Trophoblast cell (in vitro differentiated cells and primary cell): ENCODE data around the gene CCDC40.

ENCODE experiments used
- DNase-seq, 2 donors: peaks; one replicate each; pipeline ENCODE4 v3.0.0-alpha.2; 2016
- H2AFZ ChIP-seq: 2 replicates; pipeline ENCODE4 v1.6.1; 2013; ENCODE audit warnings: low read length, moderate library complexity, mild to moderate bottlenecking; ENCODE audit not compliant: insufficient read depth, poor library complexity
- H2AK5ac ChIP-seq: 2 replicates; pipeline ENCODE4 v1.6.1; 2013; ENCODE audit warnings: mild to moderate bottlenecking, low read length
- H2BK120ac ChIP-seq: 2 replicates; pipeline ENCODE4 v1.6.1; 2013; ENCODE audit warnings: low read length, mild to moderate bottlenecking, moderate library complexity; ENCODE audit not compliant: insufficient read depth, poor library complexity
- H2BK12ac ChIP-seq: 2 replicates; pipeline ENCODE4 v1.6.1; 2013; ENCODE audit warnings: mild to moderate bottlenecking, low read length, moderate library complexity
- H2BK5ac ChIP-seq: 2 replicates; pipeline ENCODE4 v1.6.1; 2013; ENCODE audit warnings: low read length, low read depth, moderate library complexity, mild to moderate bottlenecking; ENCODE audit not compliant: poor library complexity
- H3K14ac ChIP-seq: 2 replicates; pipeline ENCODE4 v1.6.1; 2013; ENCODE audit warnings: mild to moderate bottlenecking, low read length
- H3K18ac ChIP-seq: 2 replicates; pipeline ENCODE4 v1.6.1; 2013; ENCODE audit warnings: mild to moderate bottlenecking, low read length
- H3K23ac ChIP-seq: 2 replicates; pipeline ENCODE4 v1.6.1; 2013; ENCODE audit warnings: low read length
- H3K27ac ChIP-seq: 2 replicates; pipeline ENCODE4 v1.5.1; 2013; ENCODE audit warnings: low read depth, mild to moderate bottlenecking, inconsistent platforms, low read length, moderate library complexity
- H3K27me3 ChIP-seq: 2 replicates; pipeline ENCODE4 v1.6.1; 2013; ENCODE audit warnings: inconsistent platforms, mild to moderate bottlenecking, low read length, moderate library complexity; ENCODE audit not compliant: insufficient read depth
- H3K36me3 ChIP-seq, 2 experiments: 1 replicate in 1 of 2; 2 replicates in 1 of 2; pipeline ENCODE4 v1.6.1; 2013; ENCODE audit warnings: low read length in 2 of 2, mild to moderate bottlenecking in 2 of 2, moderate library complexity in 1 of 2; ENCODE audit not compliant: insufficient read depth in 2 of 2, control insufficient read depth in 1 of 2
- H3K4ac ChIP-seq: 2 replicates; pipeline ENCODE4 v1.6.1; 2013; ENCODE audit warnings: low read depth, mild to moderate bottlenecking, low read length, moderate library complexity
- H3K4me1 ChIP-seq, 2 experiments: 1 replicate in 1 of 2; 2 replicates in 1 of 2; pipeline ENCODE4 v1.6.1; 2013; ENCODE audit warnings: low read length in 2 of 2, mild to moderate bottlenecking in 2 of 2, moderate library complexity in 1 of 2; ENCODE audit not compliant: insufficient read depth in 2 of 2, control insufficient read depth in 1 of 2
- H3K4me2 ChIP-seq: 2 replicates; pipeline ENCODE4 v1.6.1; 2013; ENCODE audit warnings: inconsistent platforms, mild to moderate bottlenecking, low read length, moderate library complexity
- H3K4me3 ChIP-seq: 2 replicates; pipeline ENCODE4 v1.5.1; 2013; ENCODE audit warnings: mild to moderate bottlenecking, low read depth, low read length, inconsistent platforms
- H3K79me1 ChIP-seq: one replicate; pipeline ENCODE4 v1.6.1; 2013; ENCODE audit warnings: low read length
- H3K79me2 ChIP-seq: 2 replicates; pipeline ENCODE4 v1.6.1; 2013; ENCODE audit warnings: low read length, mild to moderate bottlenecking; ENCODE audit not compliant: control insufficient read depth, insufficient read depth, poor library complexity
- H3K9ac ChIP-seq: 2 replicates; pipeline ENCODE4 v1.6.1; 2013; ENCODE audit warnings: mild to moderate bottlenecking, low read length
- H3K9me3 ChIP-seq: 2 replicates; pipeline ENCODE4 v1.6.1; 2013; ENCODE audit warnings: low read depth, mild to moderate bottlenecking, control low read depth, inconsistent platforms, low read length; ENCODE audit not compliant: insufficient read depth
- H4K12ac ChIP-seq: 2 replicates; pipeline ENCODE4 v1.6.1; 2013; ENCODE audit warnings: low read depth, mild to moderate bottlenecking, low read length, moderate library complexity
- H4K8ac ChIP-seq: 2 replicates; pipeline ENCODE4 v1.6.1; 2013; ENCODE audit warnings: low read depth, mild to moderate bottlenecking, low read length, moderate library complexity
- H4K91ac ChIP-seq: one replicate; pipeline ENCODE4 v1.6.1; 2013; ENCODE audit warnings: low read depth, mild to moderate bottlenecking, low read length, moderate library complexity
- WGBS: extraction: QIAGEN DNeasy Blood & Tissue Kit; methylation state at CpG from one replicate; pipeline ENCODE4 v1.1.7; 2013; ENCODE audit warnings: missing lambda C conversion rate; ENCODE audit not compliant: insufficient read length, insufficient coverage; ENCODE audit errors: extremely low coverage; 5-methylcytosine and 5-hydroxymethylcytosine counted together

The CCDC40 gene

GRCh38 chr17:80111702-80112470, 75.4 kb downstream of the CCDC40 start:
- Histone ChIP-seq H3K79me2 (peaks cover 3% of the 10 kb centered on the region), H2BK120ac (peak overlapping the region; percentile 55), H2AFZ (no peak overlapping the region), H3K36me3 (peaks cover 3 to 4% of the 10 kb centered on the region in 2 experiments), H3K4me1 (peaks cover 16 to 30% of the 10 kb centered on the region in 2 experiments), H4K8ac (peak overlapping the region; percentile 54), H4K12ac (no peak overlapping the region), H2BK5ac (peak overlapping the region; percentile 45), H4K91ac (peak overlapping the region; percentile 16), H3K18ac (peak overlapping the region; percentile 14), H3K23ac (no peak overlapping the region), H3K27me3 (no peaks in the 10 kb centered on the region), H3K27ac (peak overlapping the region; percentile 45), H3K79me1 (peaks cover 9% of the 10 kb centered on the region), H2AK5ac (peak overlapping the region; percentile 18), H3K4me3 (no peak overlapping the region), H2BK12ac (peak overlapping the region; percentile 37), H3K4me2 (no peak overlapping the region), H3K4ac (no peak overlapping the region), H3K9me3 (peaks cover 2% of the 10 kb centered on the region), H3K9ac (no peak overlapping the region), H3K14ac (peak overlapping the region; percentile 52)
- DNase-seq: no peak
- WGBS: no CpG with 5 or more reads among the region's 26 CpGs

DNA sequence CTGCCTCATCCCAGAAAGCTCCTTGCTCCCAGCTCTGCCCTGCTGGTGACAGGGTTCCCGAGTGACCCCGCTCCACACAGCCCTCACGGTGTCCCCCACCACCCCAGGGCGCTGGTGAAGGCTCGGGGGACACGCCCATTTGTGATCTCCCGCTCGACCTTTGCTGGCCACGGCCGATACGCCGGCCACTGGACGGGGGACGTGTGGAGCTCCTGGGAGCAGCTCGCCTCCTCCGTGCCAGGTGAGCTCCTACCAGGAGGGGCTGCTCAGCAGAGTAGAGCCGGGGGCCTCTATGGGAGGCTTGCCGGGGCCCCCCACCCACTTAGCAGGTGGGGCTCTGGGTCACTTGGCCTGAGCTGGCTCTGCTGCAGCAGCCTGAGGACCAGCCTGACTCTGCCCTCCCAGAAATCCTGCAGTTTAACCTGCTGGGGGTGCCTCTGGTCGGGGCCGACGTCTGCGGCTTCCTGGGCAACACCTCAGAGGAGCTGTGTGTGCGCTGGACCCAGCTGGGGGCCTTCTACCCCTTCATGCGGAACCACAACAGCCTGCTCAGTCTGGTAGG, 76.1 kb downstream of the CCDC40 start:
- Histone ChIP-seq H4K91ac (peak overlapping the region; percentile 16), H3K18ac (no peak overlapping the region), H2AFZ (no peak overlapping the region), H3K4me3 (no peak overlapping the region), H2AK5ac (no peak overlapping the region), H3K79me2 (peaks cover 3% of the 10 kb centered on the region), H3K23ac (no peak overlapping the region), H3K36me3 (peaks cover 3 to 4% of the 10 kb centered on the region in 2 experiments), H4K12ac (no peak overlapping the region), H3K14ac (peak overlapping the region; percentile 52), H2BK12ac (peak overlapping the region; percentile 18), H3K4ac (no peak overlapping the region), H4K8ac (no peak overlapping the region), H3K9me3 (peaks cover 2% of the 10 kb centered on the region), H3K27ac (no peak overlapping the region), H3K4me2 (no peak overlapping the region), H3K27me3 (no peaks in the 10 kb centered on the region), H2BK120ac (peak overlapping the region; percentile 0), H3K9ac (no peak overlapping the region), H3K4me1 (peaks cover 16 to 31% of the 10 kb centered on the region in 2 experiments), H2BK5ac (no peak overlapping the region), H3K79me1 (peaks cover 9% of the 10 kb centered on the region)
- no peak for DNase-seq
- no CpG with 5 or more reads among the region's 24 CpGs for WGBS

GRCh38 chr17:80113033-80113484, 76.6 kb downstream of the CCDC40 start:
- H3K79me2 ChIP-seq: peaks cover 3% of the 10 kb centered on the region
- H3K14ac ChIP-seq: peak overlapping the region; percentile 11
- H3K9ac ChIP-seq: no peak overlapping the region
- peaks cover 9% of the 10 kb centered on the region for H3K79me1 ChIP-seq
- no peak overlapping the region for H4K8ac ChIP-seq
- H3K27me3 ChIP-seq: no peaks in the 10 kb centered on the region
- H3K23ac ChIP-seq: no peak overlapping the region
- no peak overlapping the region for H2AFZ ChIP-seq
- no peak for DNase-seq
- peaks cover 2% of the 10 kb centered on the region for H3K9me3 ChIP-seq
- no peak overlapping the region for H3K27ac ChIP-seq
- H3K4ac ChIP-seq: no peak overlapping the region
- no peak overlapping the region for H4K12ac ChIP-seq
- no peak overlapping the region for H2BK12ac ChIP-seq
- H3K4me2 ChIP-seq: no peak overlapping the region
- peaks cover 3 to 4% of the 10 kb centered on the region in 2 experiments for H3K36me3 ChIP-seq
- peaks cover 16 to 31% of the 10 kb centered on the region in 2 experiments for H3K4me1 ChIP-seq
- H4K91ac ChIP-seq: peak overlapping the region; percentile 34
- WGBS: no CpG with 5 or more reads among the region's 20 CpGs
- H3K4me3 ChIP-seq: no peak overlapping the region
- no peak overlapping the region for H2BK5ac ChIP-seq
- peak overlapping the region; percentile 27 for H2AK5ac ChIP-seq
- H2BK120ac ChIP-seq: no peak overlapping the region
- H3K18ac ChIP-seq: no peak overlapping the region

- Histone ChIP-seq H3K9me3 (peaks cover 2% of the 10 kb centered on the region), H3K4me3 (no peak overlapping the region), H4K91ac (no peak overlapping the region), H4K12ac (no peak overlapping the region), H3K4ac (no peak overlapping the region), H3K4me1 (peaks cover 16 to 31% of the 10 kb centered on the region in 2 experiments), H3K14ac (no peak overlapping the region), H3K4me2 (no peak overlapping the region), H4K8ac (no peak overlapping the region), H3K79me2 (peaks cover 3% of the 10 kb centered on the region), H3K18ac (no peak overlapping the region), H3K79me1 (peaks cover 9% of the 10 kb centered on the region), H3K36me3 (peaks cover 5 to 8% of the 10 kb centered on the region in 2 experiments), H3K27ac (no peak overlapping the region), H3K27me3 (no peaks in the 10 kb centered on the region), H2AK5ac (no peak overlapping the region), H2BK5ac (no peak overlapping the region), H2BK12ac (no peak overlapping the region), H3K9ac (no peak overlapping the region), H2AFZ (no peak overlapping the region), H2BK120ac (no peak overlapping the region), H3K23ac (no peak overlapping the region)
- DNase-seq: no peak
- WGBS: no CpG with 5 or more reads among the region's 7 CpGs
Measured at GRCh38 chr17:80114758-80115157, 78.3 kb downstream of the CCDC40 start.
